Measurements from ENCODE around the gene APOL1. TPM values are rescaled to one million over a fixed set of nuclear protein-coding genes. Genes with fewer than 3 reads are reported as not detected.
"Not testable (repeated sequence)": the region's sequence is repeated elsewhere in the genome, so short reads cannot be mapped to it uniquely, and the experiment has no call there.

The APOL1 gene
- total RNA-seq, 1 donor from 2014 or later = 0.12 TPM

DNA sequence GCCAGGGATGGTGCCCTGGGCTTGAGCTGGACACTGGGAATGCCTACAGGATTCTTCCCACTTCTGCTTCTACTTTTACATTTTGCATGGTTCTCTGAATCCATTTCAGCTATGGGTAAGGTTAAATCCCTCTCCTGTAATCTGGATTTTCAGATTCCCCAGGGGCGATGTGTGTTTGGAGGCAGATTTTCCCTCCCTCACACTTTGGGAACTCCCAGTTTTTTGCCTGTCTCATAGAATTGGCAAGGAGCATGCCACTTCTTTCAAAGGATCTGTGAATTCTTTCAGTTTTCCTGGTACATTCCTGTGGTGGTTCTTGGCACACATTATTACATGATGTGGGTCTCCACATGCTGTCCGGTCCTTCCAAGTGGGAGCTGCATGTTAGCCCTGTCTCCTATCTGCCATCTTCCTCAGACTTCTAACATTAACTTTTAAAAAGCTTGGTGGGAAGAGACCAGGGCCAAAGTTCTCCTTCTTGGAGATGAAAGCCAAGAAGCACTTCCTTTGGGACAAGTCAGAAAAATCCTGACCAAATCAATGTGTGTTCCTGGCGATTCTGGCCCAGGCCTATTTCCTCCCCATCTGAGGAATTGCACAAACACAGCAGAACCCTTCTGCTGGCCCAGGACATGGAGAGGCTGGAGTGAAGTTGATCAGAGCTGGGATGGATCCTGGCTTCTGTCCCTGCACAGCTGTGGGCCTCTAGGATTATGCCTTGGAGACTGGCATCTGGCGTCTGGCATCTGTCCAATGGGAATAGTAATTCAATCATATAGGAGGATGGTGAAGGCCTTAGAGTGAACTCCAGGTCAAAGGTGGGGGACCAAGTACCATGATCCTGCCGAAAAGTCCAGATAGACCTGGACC, 8.2 kb upstream of the APOL1 start:
- H3K36me3 Mint-ChIP-seq (ENCODE audit: insufficient read depth) = no peaks in the 10 kb centered on the region
- no peak for DNase-seq (ENCODE audit: low spot score, unreplicated experiment)
- H3K9me3 Mint-ChIP-seq (ENCODE audit: low read depth) = peaks cover 10% of the 10 kb centered on the region
- peaks cover 1% of the 10 kb centered on the region for H3K4me1 Mint-ChIP-seq (ENCODE audit: low read depth)
- no peak overlapping the region for H3K27ac Mint-ChIP-seq
- no peak overlapping the region for H3K4me3 Mint-ChIP-seq (ENCODE audit: low read depth)
- TF ChIP-seq CTCF (IDR thresholded peaks at IDR 0.05; ENCODE audit: unreplicated experiment) = no peak
- no peaks in the 10 kb centered on the region for H3K27me3 Mint-ChIP-seq

- Mint-ChIP-seq H3K27me3 (no peaks in the 10 kb centered on the region), H3K9me3 (ENCODE audit: low read depth) (peaks cover 10% of the 10 kb centered on the region), H3K4me3 (ENCODE audit: low read depth) (no peak overlapping the region), H3K36me3 (ENCODE audit: insufficient read depth) (no peaks in the 10 kb centered on the region), H3K27ac (no peak overlapping the region), H3K4me1 (ENCODE audit: low read depth) (no peaks in the 10 kb centered on the region)
- TF ChIP-seq CTCF (IDR thresholded peaks at IDR 0.05; ENCODE audit: unreplicated experiment) = no peak
- no peak for DNase-seq (ENCODE audit: low spot score, unreplicated experiment)
Measured at GRCh38 chr22:36245805-36246356, 7.1 kb upstream of the APOL1 start.

GRCh38 chr22:36246718-36247117, 6.2 kb upstream of the APOL1 start:
- no peaks in the 10 kb centered on the region for H3K36me3 Mint-ChIP-seq (ENCODE audit: insufficient read depth)
- H3K27me3 Mint-ChIP-seq = no peaks in the 10 kb centered on the region
- H3K4me1 Mint-ChIP-seq (ENCODE audit: low read depth) = no peaks in the 10 kb centered on the region
- peaks cover 10% of the 10 kb centered on the region for H3K9me3 Mint-ChIP-seq (ENCODE audit: low read depth)
- no peak for TF ChIP-seq CTCF (IDR thresholded peaks at IDR 0.05; ENCODE audit: unreplicated experiment)
- no peak overlapping the region for H3K27ac Mint-ChIP-seq
- no peak for DNase-seq (ENCODE audit: low spot score, unreplicated experiment)
- no peak overlapping the region for H3K4me3 Mint-ChIP-seq (ENCODE audit: low read depth)

DNA sequence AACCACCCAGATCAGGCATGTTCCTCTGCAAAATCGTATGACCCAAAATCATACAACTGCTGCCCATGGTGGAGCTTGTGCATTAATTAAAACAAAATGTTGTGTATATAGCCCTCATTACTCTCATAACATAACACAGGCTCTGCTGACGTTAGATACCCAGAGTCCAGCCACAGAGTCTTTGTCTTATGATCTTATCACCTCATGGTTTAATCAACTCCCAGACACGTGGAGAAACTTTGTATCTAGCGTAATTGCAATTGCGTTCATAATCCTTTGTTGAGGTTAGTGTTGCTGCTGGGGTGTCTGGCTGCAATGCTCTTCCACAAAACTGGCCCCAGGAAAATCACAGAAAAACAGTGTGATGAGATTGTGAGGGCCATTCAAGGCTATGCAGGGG, 5.0 kb upstream of the APOL1 start:
- Mint-ChIP-seq H3K27ac (no peak overlapping the region), H3K36me3 (ENCODE audit: insufficient read depth) (no peaks in the 10 kb centered on the region), H3K4me1 (ENCODE audit: low read depth) (no peaks in the 10 kb centered on the region)

DNA sequence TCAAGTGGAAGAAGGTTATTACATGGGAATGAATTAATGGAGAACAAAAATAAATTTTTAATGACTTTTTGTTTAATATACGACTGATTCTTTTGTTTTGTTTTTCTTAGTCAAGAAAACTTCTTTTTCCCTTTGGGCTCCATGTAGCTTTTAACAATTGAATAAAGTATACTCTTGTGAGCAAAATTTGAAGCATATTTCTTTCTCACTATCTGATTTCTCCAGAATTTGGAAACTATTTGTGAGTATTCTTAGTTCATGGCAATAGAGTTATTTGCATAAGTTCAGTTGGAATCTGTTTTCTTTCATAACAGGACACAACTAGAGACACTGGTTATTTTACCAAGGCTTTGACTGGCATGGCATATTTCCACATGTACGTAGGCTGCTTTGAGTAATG, 3.8 kb upstream of the APOL1 start:
- H3K9me3 Mint-ChIP-seq (ENCODE audit: low read depth) = peaks cover 10% of the 10 kb centered on the region
- H3K36me3 Mint-ChIP-seq (ENCODE audit: insufficient read depth) = no peaks in the 10 kb centered on the region
- no peak for DNase-seq (ENCODE audit: low spot score, unreplicated experiment)
- H3K4me3 Mint-ChIP-seq (ENCODE audit: low read depth) = no peak overlapping the region
- no peaks in the 10 kb centered on the region for H3K4me1 Mint-ChIP-seq (ENCODE audit: low read depth)
- TF ChIP-seq CTCF (IDR thresholded peaks at IDR 0.05; ENCODE audit: unreplicated experiment) = no peak
- H3K27me3 Mint-ChIP-seq = no peaks in the 10 kb centered on the region
- no peak overlapping the region for H3K27ac Mint-ChIP-seq

More for the DNA sequence above, 5.0 kb upstream of the APOL1 start:
- no peak for DNase-seq (ENCODE audit: low spot score, unreplicated experiment)
- H3K4me3 Mint-ChIP-seq (ENCODE audit: low read depth) = no peak overlapping the region
- TF ChIP-seq CTCF (IDR thresholded peaks at IDR 0.05; ENCODE audit: unreplicated experiment) = no peak
- H3K9me3 Mint-ChIP-seq (ENCODE audit: low read depth) = peaks cover 10% of the 10 kb centered on the region
- H3K27me3 Mint-ChIP-seq = no peaks in the 10 kb centered on the region

DNA sequence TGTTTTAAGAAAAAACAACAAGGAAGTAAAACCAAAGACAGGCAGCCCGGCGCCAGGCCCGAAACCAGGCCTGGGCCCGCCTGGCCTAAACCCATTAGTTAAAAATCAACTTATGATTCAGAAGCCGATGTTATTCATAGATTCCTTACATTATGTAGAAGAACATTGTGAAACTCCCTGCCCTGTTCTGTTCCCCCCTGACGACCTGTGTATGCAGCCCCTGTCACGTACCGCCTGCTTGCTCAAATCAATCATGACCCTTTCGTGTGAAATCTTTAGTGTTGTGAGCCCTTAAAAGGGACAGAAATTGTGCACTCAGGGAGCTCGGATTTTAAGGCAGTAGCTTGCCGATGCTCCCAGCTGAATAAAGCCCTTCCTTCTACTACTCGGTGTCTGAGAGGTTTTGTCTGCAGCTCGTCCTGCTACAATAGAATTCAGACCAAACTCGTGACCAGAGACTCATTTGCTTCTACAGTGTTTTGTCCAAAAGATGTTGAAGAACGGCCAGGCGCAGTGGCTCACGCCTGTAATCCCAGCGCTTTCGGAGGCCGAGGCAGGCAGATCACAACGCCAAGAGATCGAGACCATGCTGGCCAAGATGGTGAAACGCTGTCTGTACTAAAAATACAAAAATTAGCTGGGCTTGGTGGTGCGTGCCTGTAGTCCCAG, 2.5 kb upstream of the APOL1 start:
- not testable (repeated sequence) for H3K36me3 Mint-ChIP-seq (ENCODE audit: insufficient read depth); H3K27me3 Mint-ChIP-seq; H3K4me3 Mint-ChIP-seq (ENCODE audit: low read depth); H3K9me3 Mint-ChIP-seq (ENCODE audit: low read depth); H3K27ac Mint-ChIP-seq; H3K4me1 Mint-ChIP-seq (ENCODE audit: low read depth); DNase-seq (ENCODE audit: low spot score, unreplicated experiment)

GRCh38 chr22:36251979-36252608, 839 bp upstream of the APOL1 start:
- H3K27ac Mint-ChIP-seq; H3K4me1 Mint-ChIP-seq (ENCODE audit: low read depth); H3K4me3 Mint-ChIP-seq (ENCODE audit: low read depth); H3K36me3 Mint-ChIP-seq (ENCODE audit: insufficient read depth); H3K27me3 Mint-ChIP-seq; H3K9me3 Mint-ChIP-seq (ENCODE audit: low read depth); DNase-seq (ENCODE audit: low spot score, unreplicated experiment): not testable (repeated sequence)
